NB4 (cell line): ENCODE results near the gene CTCF.

Experiments used
- DNase-seq: peaks from one replicate; pipeline ENCODE4 v3.0.0; 2010; ENCODE audit warnings: low read depth
- H3K4me3 ChIP-seq: one replicate; pipeline ENCODE4 v1.5.1; 2011; ENCODE audit warnings: mild to moderate bottlenecking, low read depth, low read length, moderate library complexity
- MYC ChIP-seq: IDR thresholded peaks from 2 replicates; pipeline ENCODE4 v1.6.1; 2011; ENCODE audit warnings: low read depth, low read length
- POLR2A ChIP-seq: IDR thresholded peaks from 2 replicates; pipeline ENCODE4 v1.6.1; 2011; ENCODE audit warnings: mild to moderate bottlenecking; ENCODE audit not compliant: insufficient read length; ENCODE audit errors: extremely low read depth
- TF ChIP-seq, protein P1 (sequence below): IDR thresholded peaks from 2 replicates; pipeline ENCODE4 v1.6.1; 2011; ENCODE audit warnings: low read depth, low read length
- TF ChIP-seq, protein P2 (sequence below): IDR thresholded peaks from one replicate; pipeline ENCODE4 v1.5.1; 2012; ENCODE audit warnings: low read depth, low read length

Gene CTCF

DNA sequence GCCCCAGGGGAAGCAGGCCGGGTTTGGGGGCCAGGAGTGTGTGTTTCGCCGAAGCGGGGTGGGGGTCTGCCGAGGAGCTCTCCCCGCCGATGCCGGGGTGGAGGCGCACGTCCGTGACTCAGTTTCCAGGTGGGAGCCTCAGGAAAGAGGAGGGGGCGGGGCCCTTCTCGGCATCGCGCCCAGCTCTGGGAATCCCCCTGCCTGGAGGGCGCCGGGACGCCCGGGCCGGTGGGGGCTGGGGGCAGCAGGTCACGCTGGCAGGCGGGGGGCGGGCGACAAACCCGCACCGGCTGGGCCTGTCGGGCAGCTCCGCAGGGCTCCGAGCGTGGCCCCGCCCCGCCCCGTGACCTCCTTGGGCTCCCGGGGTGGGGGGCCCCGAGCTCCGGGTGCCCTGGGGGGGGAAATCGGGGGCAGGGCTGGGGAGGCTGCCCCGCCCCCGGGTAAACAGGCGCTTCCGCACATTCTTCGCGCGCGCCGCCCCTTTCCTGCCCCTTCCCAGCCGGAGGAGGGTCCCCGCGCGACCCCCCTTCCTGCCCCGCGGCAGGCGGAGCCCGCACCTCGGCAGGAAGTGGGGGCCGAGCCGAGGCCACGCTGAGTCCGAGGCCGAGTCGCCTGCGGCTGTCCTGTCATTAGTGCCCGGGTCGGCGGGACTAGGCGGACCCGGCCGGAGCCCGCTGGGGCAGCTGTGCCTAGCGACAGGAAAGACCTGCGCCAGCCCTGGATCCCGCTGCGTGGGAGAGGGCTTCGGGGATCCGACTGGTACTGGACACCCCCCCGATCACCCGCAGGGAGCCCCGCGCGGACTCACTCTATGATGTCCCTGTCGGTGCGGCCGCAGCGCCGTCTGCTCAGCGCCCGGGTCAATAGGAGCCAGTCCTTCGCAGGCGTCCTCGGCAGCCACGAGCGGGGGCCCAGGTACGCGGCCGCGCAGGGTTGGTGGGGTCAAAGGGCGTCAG, 24.4 kb upstream of the CTCF start:
- DNase-seq: peak; percentile 59
- H3K4me3 ChIP-seq: peak overlapping the region; percentile 30
- no peak for TF ChIP-seq POLR2A
- TF ChIP-seq, protein P1, sequence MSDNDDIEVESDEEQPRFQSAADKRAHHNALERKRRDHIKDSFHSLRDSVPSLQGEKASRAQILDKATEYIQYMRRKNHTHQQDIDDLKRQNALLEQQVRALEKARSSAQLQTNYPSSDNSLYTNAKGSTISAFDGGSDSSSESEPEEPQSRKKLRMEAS: no peak
- TF ChIP-seq, protein P2, sequence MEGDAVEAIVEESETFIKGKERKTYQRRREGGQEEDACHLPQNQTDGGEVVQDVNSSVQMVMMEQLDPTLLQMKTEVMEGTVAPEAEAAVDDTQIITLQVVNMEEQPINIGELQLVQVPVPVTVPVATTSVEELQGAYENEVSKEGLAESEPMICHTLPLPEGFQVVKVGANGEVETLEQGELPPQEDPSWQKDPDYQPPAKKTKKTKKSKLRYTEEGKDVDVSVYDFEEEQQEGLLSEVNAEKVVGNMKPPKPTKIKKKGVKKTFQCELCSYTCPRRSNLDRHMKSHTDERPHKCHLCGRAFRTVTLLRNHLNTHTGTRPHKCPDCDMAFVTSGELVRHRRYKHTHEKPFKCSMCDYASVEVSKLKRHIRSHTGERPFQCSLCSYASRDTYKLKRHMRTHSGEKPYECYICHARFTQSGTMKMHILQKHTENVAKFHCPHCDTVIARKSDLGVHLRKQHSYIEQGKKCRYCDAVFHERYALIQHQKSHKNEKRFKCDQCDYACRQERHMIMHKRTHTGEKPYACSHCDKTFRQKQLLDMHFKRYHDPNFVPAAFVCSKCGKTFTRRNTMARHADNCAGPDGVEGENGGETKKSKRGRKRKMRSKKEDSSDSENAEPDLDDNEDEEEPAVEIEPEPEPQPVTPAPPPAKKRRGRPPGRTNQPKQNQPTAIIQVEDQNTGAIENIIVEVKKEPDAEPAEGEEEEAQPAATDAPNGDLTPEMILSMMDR: no peak
- TF ChIP-seq MYC: no peak

DNA sequence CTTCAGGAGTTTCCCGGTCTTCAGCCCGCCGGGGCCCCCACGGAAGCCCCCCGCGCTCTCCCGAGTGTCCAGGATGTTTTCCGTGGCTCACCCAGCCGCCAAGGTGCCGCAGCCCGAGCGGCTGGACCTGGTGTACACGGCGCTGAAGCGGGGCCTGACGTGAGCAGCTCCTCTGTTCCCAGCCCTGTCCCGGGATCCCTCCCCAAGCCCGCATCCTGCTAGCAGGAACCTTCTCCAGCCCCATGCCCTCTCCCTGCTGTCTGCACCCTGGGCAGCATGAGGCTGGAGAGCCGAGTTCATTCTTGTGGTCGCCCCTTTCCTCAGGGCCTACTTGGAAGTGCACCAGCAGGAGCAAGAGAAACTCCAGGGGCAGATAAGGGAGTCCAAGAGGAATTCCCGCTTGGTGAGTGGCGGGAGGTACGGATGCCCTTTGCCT, 23.6 kb upstream of the CTCF start:
- TF ChIP-seq, protein P1: no peak
- TF ChIP-seq POLR2A (no peak), MYC (no peak)
- TF ChIP-seq, protein P2: no peak
- DNase-seq: no peak
- H3K4me3 ChIP-seq: no peak overlapping the region

DNA sequence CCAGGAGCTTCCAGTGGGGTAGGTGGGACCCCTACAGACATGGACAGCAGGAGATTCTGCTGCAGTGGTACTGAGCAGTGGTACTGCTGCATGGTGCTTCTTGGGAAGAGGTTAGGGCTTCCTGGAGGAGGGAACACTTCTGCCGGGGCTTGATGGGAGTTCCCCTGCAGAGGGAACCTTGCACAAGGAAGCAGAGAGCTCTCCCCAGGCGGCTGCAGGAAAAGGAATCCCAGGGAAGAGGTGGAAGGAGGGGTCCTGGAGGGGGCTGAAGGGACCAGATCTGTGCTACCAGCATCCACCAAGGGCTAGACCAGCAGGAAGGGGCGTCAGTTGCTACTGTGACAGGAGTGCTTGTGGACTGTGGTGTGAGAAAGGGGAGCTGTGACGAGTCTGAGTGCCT, 23.1 kb upstream of the CTCF start:
- TF ChIP-seq, protein P1: no peak
- no peak for TF ChIP-seq POLR2A
- no peak for TF ChIP-seq MYC
- TF ChIP-seq, protein P2: no peak
- DNase-seq: no peak
- no peak overlapping the region for H3K4me3 ChIP-seq

DNA sequence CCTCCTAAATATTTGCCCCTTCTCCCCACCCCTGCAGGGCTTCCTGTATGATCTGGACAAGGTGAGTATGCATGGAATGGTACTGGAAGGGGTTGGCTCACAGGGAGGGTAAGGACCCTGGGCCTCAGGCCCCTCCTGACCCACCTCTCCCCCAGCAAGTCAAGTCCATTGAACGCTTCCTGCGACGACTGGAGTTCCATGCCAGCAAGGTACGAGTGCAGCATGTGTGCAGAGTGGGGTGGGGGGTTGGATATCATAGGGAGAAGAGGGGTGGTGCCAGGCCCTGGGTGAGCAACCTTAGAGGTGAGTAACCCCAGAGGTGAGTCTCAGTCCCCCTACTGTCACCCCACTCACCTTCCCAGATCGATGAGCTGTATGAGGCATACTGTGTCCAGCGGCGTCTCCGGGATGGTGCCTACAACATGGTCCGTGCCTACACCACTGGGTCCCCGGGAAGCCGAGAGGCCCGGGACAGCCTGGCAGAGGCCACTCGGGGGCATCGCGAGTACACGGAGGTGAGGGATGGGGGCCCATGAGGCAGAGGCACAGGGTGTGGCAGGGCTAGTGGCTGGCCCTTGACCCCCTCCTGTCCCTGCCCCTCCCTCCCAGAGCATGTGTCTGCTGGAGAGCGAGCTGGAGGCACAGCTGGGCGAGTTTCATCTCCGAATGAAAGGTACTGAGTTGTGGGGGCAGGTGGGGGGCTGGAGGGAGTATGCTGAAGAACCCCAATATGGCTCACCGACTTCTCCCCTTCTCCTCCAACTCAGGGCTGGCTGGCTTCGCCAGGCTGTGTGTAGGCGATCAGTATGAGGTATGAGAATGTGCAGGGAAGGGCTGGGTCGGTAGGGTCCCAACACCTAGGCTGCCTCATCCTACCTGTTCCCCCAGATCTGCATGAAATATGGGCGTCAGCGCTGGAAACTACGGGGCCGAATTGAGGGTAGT, 22.4 kb upstream of the CTCF start:
- no peak for TF ChIP-seq POLR2A
- TF ChIP-seq, protein P2: no peak
- TF ChIP-seq MYC: no peak
- TF ChIP-seq, protein P1: no peak
- H3K4me3 ChIP-seq: no peak overlapping the region
- DNase-seq: no peak

DNA sequence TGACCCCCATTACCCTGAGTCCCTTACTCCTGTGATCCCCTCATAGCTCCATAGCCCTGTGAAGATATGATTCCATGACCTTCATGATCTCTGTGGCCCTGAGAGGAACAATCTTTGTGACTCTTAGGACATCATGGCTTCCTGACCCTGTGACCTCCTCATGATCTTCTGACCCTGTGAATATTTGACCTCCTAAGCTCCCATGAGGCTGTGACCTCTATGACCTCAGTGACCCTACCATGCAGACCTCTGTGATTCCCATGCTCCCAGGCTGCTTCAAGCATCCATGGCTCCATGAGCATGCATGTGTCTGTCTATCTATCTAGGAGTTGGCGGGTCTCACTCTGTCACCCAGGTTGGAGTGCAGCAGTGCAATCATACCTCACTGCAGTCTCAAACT, 21.6 kb upstream of the CTCF start:
- no peak for DNase-seq
- no peak for TF ChIP-seq POLR2A
- TF ChIP-seq, protein P2: no peak
- TF ChIP-seq, protein P1: no peak
- TF ChIP-seq MYC: no peak
- no peak overlapping the region for H3K4me3 ChIP-seq
